Measurements from ENCODE around the gene GRIN3B.

Gene GRIN3B

DNA sequence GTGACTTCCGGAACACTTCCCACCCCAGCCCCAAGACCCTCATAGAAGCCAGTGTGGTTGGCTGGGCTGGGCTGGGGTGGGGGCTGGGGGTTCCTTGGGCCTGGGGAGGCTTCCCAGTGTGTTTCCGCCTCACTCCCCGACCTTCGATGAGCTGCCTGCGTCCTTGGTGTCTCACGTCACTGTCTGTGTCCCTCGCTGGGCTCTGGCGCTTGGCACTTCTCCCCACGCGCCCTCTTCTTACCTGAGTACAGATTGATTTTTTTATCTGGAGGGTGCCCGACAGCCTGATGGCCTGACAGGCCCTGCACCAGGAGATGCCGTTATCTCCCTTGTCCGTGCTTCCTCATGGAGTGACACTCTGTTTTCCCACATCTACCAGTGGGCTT is 7.6 kb upstream of the GRIN3B start:
- TF ChIP-seq, protein P1, sequence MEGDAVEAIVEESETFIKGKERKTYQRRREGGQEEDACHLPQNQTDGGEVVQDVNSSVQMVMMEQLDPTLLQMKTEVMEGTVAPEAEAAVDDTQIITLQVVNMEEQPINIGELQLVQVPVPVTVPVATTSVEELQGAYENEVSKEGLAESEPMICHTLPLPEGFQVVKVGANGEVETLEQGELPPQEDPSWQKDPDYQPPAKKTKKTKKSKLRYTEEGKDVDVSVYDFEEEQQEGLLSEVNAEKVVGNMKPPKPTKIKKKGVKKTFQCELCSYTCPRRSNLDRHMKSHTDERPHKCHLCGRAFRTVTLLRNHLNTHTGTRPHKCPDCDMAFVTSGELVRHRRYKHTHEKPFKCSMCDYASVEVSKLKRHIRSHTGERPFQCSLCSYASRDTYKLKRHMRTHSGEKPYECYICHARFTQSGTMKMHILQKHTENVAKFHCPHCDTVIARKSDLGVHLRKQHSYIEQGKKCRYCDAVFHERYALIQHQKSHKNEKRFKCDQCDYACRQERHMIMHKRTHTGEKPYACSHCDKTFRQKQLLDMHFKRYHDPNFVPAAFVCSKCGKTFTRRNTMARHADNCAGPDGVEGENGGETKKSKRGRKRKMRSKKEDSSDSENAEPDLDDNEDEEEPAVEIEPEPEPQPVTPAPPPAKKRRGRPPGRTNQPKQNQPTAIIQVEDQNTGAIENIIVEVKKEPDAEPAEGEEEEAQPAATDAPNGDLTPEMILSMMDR (conservative IDR thresholded peaks at IDR 0.05; ENCODE audit: low read depth, low read length), result no peak
- Histone ChIP-seq H3K27ac (no peak overlapping the region), H4K20me1 (ENCODE audit: insufficient read depth) (no peaks in the 10 kb centered on the region), H3K4me2 (no peak overlapping the region), H3K4me1 (ENCODE audit: low read depth, poor library complexity, severe bottlenecking) (peaks cover 22% of the 10 kb centered on the region), H3K9ac (no peak overlapping the region), H2AFZ (ENCODE audit: low read depth) (no peak overlapping the region), H3K79me2 (ENCODE audit: insufficient read depth, low read depth) (no peaks in the 10 kb centered on the region), H3K36me3 (ENCODE audit: insufficient read depth) (no peaks in the 10 kb centered on the region), H3K4me3 (IDR thresholded peaks at IDR 0.05; ENCODE audit: insufficient read depth, low read depth, low read length) (no peak overlapping the region), H3K27me3 (ENCODE audit: insufficient read depth, low read depth) (peaks cover under 1% of the 10 kb centered on the region; the same call in 1 of the 2 replicates)

DNA sequence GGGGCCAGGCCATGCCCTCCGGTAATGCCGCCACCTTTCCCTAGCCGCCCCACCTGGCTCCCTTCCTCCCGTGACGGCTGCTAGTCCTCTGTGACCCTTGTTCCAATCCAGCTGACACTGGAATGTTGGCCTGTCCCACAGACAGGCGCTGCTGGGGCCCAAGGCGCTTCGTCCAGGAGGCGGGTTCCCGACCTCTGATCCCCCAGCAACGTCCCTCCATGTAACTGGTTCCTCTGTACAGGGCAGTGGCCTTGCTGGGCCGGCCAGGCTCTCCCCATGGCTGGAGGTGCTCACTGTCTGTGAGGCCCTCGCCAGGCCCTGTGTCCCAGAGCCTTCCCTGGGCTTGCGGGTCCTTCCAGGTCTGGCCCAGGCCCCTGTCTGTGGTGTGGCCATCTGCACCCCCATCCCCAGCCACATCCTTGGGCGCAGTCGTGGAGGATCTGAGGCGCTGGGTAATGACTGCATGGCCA is 6.8 kb upstream of the GRIN3B start:
- no peak overlapping the region for H3K4me2 ChIP-seq
- no peak overlapping the region for H3K27ac ChIP-seq
- no peaks in the 10 kb centered on the region for H4K20me1 ChIP-seq (ENCODE audit: insufficient read depth)
- peaks cover 22% of the 10 kb centered on the region for H3K4me1 ChIP-seq (ENCODE audit: low read depth, poor library complexity, severe bottlenecking)
- H3K27me3 ChIP-seq (ENCODE audit: insufficient read depth, low read depth), result peaks cover 8% of the 10 kb centered on the region; the same call in 1 of the 2 replicates
- TF ChIP-seq, protein P1 (conservative IDR thresholded peaks at IDR 0.05; ENCODE audit: low read depth, low read length), result no peak
- no peak overlapping the region for H2AFZ ChIP-seq (ENCODE audit: low read depth)
- no peak overlapping the region for H3K4me3 ChIP-seq (IDR thresholded peaks at IDR 0.05; ENCODE audit: insufficient read depth, low read depth, low read length)
- H3K9ac ChIP-seq, result no peak overlapping the region
- no peaks in the 10 kb centered on the region for H3K36me3 ChIP-seq (ENCODE audit: insufficient read depth)
- H3K79me2 ChIP-seq (ENCODE audit: insufficient read depth, low read depth), result no peaks in the 10 kb centered on the region

DNA sequence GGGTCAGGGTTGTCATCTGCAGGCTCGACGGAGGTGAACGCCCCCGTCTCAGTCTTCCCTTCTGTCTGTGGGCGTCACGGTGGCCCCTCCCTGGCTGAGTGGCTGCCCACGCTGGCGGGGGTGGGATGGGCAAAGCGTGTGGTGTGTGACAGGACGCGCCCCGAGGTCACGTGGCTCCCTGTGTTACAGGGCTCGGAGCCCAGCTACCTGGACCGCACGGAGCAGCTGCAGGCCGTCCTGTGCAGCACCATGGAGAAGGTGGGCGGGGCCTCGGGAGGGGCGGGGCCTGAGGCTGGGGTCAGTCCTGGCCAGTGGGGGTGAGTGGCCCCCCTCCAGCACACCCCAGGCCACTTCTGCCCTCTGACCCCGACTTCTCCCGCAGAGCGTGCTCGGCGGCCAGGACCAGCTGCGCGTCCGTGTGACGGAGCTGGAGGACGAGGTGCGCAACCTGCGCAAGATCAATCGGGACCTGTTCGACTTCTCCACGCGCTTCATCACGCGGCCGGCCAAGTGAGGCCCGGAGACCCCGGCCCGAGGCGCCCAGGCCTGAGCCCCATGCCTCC is 6.3 kb upstream of the GRIN3B start:
- H3K9ac ChIP-seq, result no peak overlapping the region

DNA sequence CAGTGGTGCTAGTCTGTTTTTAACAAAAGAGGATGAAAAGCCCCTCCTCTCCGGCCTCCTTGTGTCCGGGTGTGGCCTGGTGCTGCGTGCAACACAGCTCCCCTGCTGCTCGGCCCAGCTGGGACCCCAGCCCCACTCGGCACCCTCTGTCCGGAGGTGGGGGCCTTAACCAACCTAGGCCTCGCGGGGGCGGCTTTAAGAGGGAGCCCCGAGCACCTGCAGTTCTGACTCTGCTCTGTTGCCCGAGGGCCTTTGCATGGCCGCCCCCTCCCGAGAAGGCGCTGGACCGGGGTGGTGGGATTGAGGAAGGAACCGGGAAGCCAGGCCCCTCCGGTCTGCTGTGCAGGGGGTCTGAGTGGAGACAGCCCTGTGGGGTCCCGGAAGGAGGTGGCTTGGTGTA is 5.7 kb upstream of the GRIN3B start:
- Histone ChIP-seq H3K27me3 (ENCODE audit: insufficient read depth, low read depth) (peaks cover 16% of the 10 kb centered on the region; the same call in 1 of the 2 replicates), H2AFZ (ENCODE audit: low read depth) (no peak overlapping the region)

More for the DNA sequence above, 6.3 kb upstream of the GRIN3B start:
- Histone ChIP-seq H3K27me3 (ENCODE audit: insufficient read depth, low read depth) (peaks cover 13% of the 10 kb centered on the region; the same call in 1 of the 2 replicates), H3K4me3 (IDR thresholded peaks at IDR 0.05; ENCODE audit: insufficient read depth, low read depth, low read length) (no peak overlapping the region), H3K79me2 (ENCODE audit: insufficient read depth, low read depth) (no peaks in the 10 kb centered on the region), H3K27ac (no peak overlapping the region), H3K4me1 (ENCODE audit: low read depth, poor library complexity, severe bottlenecking) (peaks cover 22% of the 10 kb centered on the region), H3K4me2 (no peak overlapping the region), H2AFZ (ENCODE audit: low read depth) (no peak overlapping the region), H3K36me3 (ENCODE audit: insufficient read depth) (no peaks in the 10 kb centered on the region), H4K20me1 (ENCODE audit: insufficient read depth) (no peaks in the 10 kb centered on the region)
- TF ChIP-seq, protein P1 (conservative IDR thresholded peaks at IDR 0.05; ENCODE audit: low read depth, low read length), result no peak

More for the DNA sequence above, 5.7 kb upstream of the GRIN3B start:
- peaks cover 22% of the 10 kb centered on the region for H3K4me1 ChIP-seq (ENCODE audit: low read depth, poor library complexity, severe bottlenecking)
- no peak overlapping the region for H3K4me3 ChIP-seq (IDR thresholded peaks at IDR 0.05; ENCODE audit: insufficient read depth, low read depth, low read length)
- H3K4me2 ChIP-seq, result no peak overlapping the region
- H3K9ac ChIP-seq, result no peak overlapping the region
- no peaks in the 10 kb centered on the region for H3K79me2 ChIP-seq (ENCODE audit: insufficient read depth, low read depth)
- no peak overlapping the region for H3K27ac ChIP-seq
- H3K36me3 ChIP-seq (ENCODE audit: insufficient read depth), result no peaks in the 10 kb centered on the region
- H4K20me1 ChIP-seq (ENCODE audit: insufficient read depth), result no peaks in the 10 kb centered on the region
- TF ChIP-seq, protein P1 (conservative IDR thresholded peaks at IDR 0.05; ENCODE audit: low read depth, low read length), result no peak
